Astrocyte (in vitro differentiated cells and primary cell): ENCODE results near the gene CHDH.

Experiments
- EZH2 ChIP-seq: IDR thresholded peaks from 2 replicates; pipeline ENCODE4 v1.6.1; 2012; ENCODE audit warnings: mild to moderate bottlenecking, low read length, inconsistent platforms; ENCODE audit not compliant: insufficient read depth
- TF ChIP-seq, protein P1 (sequence below): IDR thresholded peaks from 2 replicates; pipeline ENCODE4 v1.5.1; 2011; ENCODE audit warnings: low read depth, mild to moderate bottlenecking, inconsistent platforms, low read length, moderate library complexity; ENCODE audit not compliant: insufficient read depth

DNA sequence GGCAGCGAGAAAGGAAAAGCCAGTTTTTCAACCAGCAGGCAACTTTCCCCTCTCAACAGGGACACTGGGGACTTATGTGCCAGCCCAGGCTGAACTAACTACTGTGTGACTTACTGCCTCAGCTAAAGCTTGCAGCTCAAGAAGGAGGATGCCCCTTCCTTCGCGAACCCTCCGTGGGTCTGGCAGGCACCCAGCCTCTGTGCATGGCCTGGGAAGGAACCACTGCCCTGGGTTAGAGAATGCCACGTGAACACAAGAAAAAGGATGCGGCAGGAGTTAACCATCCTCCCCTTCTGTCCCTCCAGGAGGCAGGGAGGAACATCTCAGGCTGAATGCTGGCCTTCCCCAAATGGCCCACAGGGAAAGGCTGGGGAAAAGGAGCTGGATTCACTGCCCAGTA lies 29.0 kb downstream of the CHDH start:
- TF ChIP-seq, protein P1, sequence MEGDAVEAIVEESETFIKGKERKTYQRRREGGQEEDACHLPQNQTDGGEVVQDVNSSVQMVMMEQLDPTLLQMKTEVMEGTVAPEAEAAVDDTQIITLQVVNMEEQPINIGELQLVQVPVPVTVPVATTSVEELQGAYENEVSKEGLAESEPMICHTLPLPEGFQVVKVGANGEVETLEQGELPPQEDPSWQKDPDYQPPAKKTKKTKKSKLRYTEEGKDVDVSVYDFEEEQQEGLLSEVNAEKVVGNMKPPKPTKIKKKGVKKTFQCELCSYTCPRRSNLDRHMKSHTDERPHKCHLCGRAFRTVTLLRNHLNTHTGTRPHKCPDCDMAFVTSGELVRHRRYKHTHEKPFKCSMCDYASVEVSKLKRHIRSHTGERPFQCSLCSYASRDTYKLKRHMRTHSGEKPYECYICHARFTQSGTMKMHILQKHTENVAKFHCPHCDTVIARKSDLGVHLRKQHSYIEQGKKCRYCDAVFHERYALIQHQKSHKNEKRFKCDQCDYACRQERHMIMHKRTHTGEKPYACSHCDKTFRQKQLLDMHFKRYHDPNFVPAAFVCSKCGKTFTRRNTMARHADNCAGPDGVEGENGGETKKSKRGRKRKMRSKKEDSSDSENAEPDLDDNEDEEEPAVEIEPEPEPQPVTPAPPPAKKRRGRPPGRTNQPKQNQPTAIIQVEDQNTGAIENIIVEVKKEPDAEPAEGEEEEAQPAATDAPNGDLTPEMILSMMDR: no peak
- no peak for TF ChIP-seq EZH2
